ENCODE results near the gene MFAP2. TPM values are rescaled to one million over a fixed set of nuclear protein-coding genes. Genes with fewer than 3 reads are reported as not detected.

The MFAP2 gene
- total and polyA plus RNA-seq, 2 of the 8 experiments (the other 6 are each of a cell fraction or from before 2014, with no cell fraction given), result 172 to 326 TPM

GRCh38 chr1:17017435-17017834, 37.0 kb upstream of the MFAP2 start (continued):
- TF ChIP-seq CTCF (IDR thresholded peaks at IDR 0.05; ENCODE audit: control extremely low read depth in 1 of 3, insufficient read depth in 1 of 3, low read depth in 1 of 3, low read length in 3 of 3) (no peak), TCF12 (IDR thresholded peaks at IDR 0.05; ENCODE audit: low read depth, low read length) (no peak), MAFK (IDR thresholded peaks at IDR 0.05; ENCODE audit: low read depth, low read length) (no peak), RFX5 (IDR thresholded peaks at IDR 0.05; ENCODE audit: borderline replicate concordance, low read depth, low read length) (no peak)
